Aorta (tissue), 5 donors: ENCODE measurements around the gene MTMR4. TPM values are rescaled to one million over a fixed set of nuclear protein-coding genes. Genes with fewer than 3 reads are reported as not detected.

Experiments used
- ATAC-seq: fragments of 200-7000 bp; cut with Tn5 transposase; one replicate; pipeline ENCODE4 v1.9.1; 2022; ENCODE audit warnings: moderate library complexity; ENCODE audit not compliant: low FRiP score
- DNase-seq, 2 donors: peaks; one replicate each; pipeline ENCODE4 v3.0.0-alpha.2; 2020
- H3K27ac ChIP-seq, 2 donors: one replicate each; pipeline ENCODE4 v1.5.1; 2013; ENCODE audit warnings: low read length in 2 of 2, mild to moderate bottlenecking in 2 of 2, moderate library complexity in 2 of 2, control low read depth in 1 of 2, inconsistent platforms in 1 of 2, low read depth in 1 of 2
- H3K27me3 ChIP-seq, 2 donors: one replicate each; pipeline ENCODE4 v1.6.1; 2013; ENCODE audit warnings: control low read depth in 1 of 2, low read length in 1 of 2, mild to moderate bottlenecking in 1 of 2, moderate library complexity in 1 of 2; ENCODE audit not compliant: insufficient read depth in 2 of 2, control insufficient read depth in 1 of 2
- H3K36me3 ChIP-seq, 2 donors: one replicate each; pipeline ENCODE4 v1.6.1; 2013; ENCODE audit warnings: control low read depth in 1 of 2, low read length in 1 of 2, mild to moderate bottlenecking in 1 of 2; ENCODE audit not compliant: insufficient read depth in 2 of 2, control insufficient read depth in 1 of 2
- H3K4me1 ChIP-seq, 2 donors: one replicate each; pipeline ENCODE4 v1.6.1; 2013; ENCODE audit warnings: low read length in 2 of 2, control low read depth in 1 of 2, mild to moderate bottlenecking in 1 of 2, moderate library complexity in 1 of 2; ENCODE audit not compliant: insufficient read depth in 2 of 2, control insufficient read depth in 1 of 2
- H3K4me3 ChIP-seq, 2 donors: one replicate each; pipeline ENCODE4 v1.5.1; 2013; ENCODE audit warnings: low read length in 2 of 2, control low read depth in 1 of 2, mild to moderate bottlenecking in 1 of 2
- H3K9me3 ChIP-seq: one replicate; pipeline ENCODE4 v1.6.1; 2013; ENCODE audit warnings: mild to moderate bottlenecking, low read length; ENCODE audit not compliant: control insufficient read depth
- WGBS, 2 donors: extraction: QIAGEN DNeasy Blood & Tissue Kit; methylation state at CpG; one replicate each; pipeline ENCODE4 v1.1.7; 2013; 5-methylcytosine and 5-hydroxymethylcytosine counted together
- intact Hi-C, 2 donors: fragments of 100-400 bp; cut with DNase I; formaldehyde crosslinking; loops; one replicate each; pipeline versions ENCODE4 v1.14.2 to v1.15.0; 2022
- polyA plus RNA-seq, 2 donors: library from polyadenylated mRNA; stranded (reverse); fragments of 200-250 nt; gene quantifications; one replicate each; pipeline ENCODE4 v1.2.3, GENCODE V29; 2013
- total RNA-seq, 2 donors: library from RNA; stranded (reverse); fragmentation: NEBNext Ultra II Directional; extraction: Animal tissue kit (Norgen Biotek cat#: 25700); gene quantifications; one replicate each; pipeline ENCODE4 v1.2.1, GENCODE V29; 2021
- donor health status: healthy with polysubstance abuse.
- donor health status: Bipolar disorder and iron deficiency.
- donor health status: DM: no; HTN: no; CAD: no.
- donor health status: DM: no; HTN: no; CAD: no.
- donor health status: DM: yes; HTN: yes; CAD: no.

Gene MTMR4
- total and polyA plus RNA-seq, 4 donors, result 14.0 to 38.8 (median 28.2) TPM

- DNase-seq (no peak), ATAC-seq (no peak)
- WGBS, 2 donors, result 91 to 93% methylated on average over 4 of the region's 4 CpGs
- Histone ChIP-seq H3K9me3 (no peaks in the 10 kb centered on the region), H3K27me3 (no peaks in the 10 kb centered on the region), H3K4me3 (no peak overlapping the region), H3K4me1 (no peaks in the 10 kb centered on the region), H3K27ac (no peak overlapping the region), H3K36me3 (no peaks in the 10 kb centered on the region)
- intact Hi-C loops, result no loop called here
Observed at GRCh38 chr17:58537266-58537665, 22.8 kb upstream of the MTMR4 start.

DNA sequence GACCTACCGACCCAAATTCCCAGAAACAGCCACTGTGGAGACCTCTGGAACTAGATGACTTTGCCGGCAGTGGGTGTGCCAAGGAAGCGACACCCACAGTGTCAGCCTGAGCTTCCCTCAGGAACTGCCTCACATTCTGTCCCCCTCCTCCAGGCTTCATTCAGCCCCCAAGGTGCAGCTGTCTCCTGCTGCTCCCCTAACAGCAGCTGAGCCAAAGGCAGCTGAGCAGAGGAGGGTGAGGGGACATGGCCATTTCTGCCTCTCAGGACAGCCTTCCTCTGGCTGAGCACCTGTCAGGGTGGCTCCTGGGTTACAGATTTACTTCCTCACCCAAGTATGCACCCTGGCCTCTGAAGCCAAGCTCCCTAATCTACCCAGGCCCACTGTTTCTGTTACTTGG, 22.1 kb upstream of the MTMR4 start:
- DNase-seq (no peak), ATAC-seq (no peak)
- Histone ChIP-seq H3K9me3 (no peaks in the 10 kb centered on the region), H3K4me1 (no peaks in the 10 kb centered on the region), H3K27me3 (no peaks in the 10 kb centered on the region), H3K36me3 (no peaks in the 10 kb centered on the region), H3K4me3 (no peak overlapping the region), H3K27ac (no peak overlapping the region)
- WGBS, 2 donors, result 85 to 86% methylated on average over 3 of the region's 3 CpGs
- intact Hi-C loops, result no loop called here

DNA sequence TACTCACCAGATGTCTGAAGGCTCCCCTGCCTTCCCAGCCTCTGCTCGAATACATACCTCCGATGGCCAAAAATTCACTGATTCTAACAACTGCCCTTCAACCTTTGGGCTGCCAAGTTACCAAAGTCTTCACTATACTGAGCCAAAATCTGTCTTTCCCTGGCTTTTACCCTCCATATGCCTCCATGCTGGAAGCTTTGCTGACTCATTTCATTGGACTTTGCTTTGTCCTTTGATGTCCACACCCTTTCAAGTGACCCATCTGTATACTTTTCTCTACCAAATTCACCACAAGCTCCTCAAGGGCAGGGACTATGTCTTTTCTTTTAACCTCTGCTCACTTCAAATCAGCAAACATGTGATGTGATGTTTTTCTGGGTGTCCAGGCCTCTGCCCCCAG, 21.0 kb upstream of the MTMR4 start:
- intact Hi-C loops, result no loop called here
- no peak for ATAC-seq
- Histone ChIP-seq H3K9me3 (no peaks in the 10 kb centered on the region), H3K27ac (no peak overlapping the region), H3K36me3 (no peaks in the 10 kb centered on the region), H3K4me1 (no peaks in the 10 kb centered on the region), H3K27me3 (no peaks in the 10 kb centered on the region), H3K4me3 (no peak overlapping the region)
- DNase-seq, result no peak
- WGBS, 2 donors, result 83 to 86% methylated on average over 2 of the region's 2 CpGs

- no peak overlapping the region for H3K27ac ChIP-seq
- H3K4me1 ChIP-seq, result no peaks in the 10 kb centered on the region
Observed at GRCh38 chr17:58534901-58535421, 20.5 kb upstream of the MTMR4 start.

GRCh38 chr17:58534331-58534730, 19.9 kb upstream of the MTMR4 start:
- 67 to 75% methylated on average over 3 of the region's 3 CpGs for WGBS, 2 donors

More at GRCh38 chr17:58534901-58535421, 20.5 kb upstream of the MTMR4 start:
- Histone ChIP-seq H3K9me3 (no peaks in the 10 kb centered on the region), H3K27me3 (no peaks in the 10 kb centered on the region), H3K36me3 (no peaks in the 10 kb centered on the region), H3K4me3 (no peak overlapping the region)
- intact Hi-C loops, result loop anchor here in 1 of 2 donors (5.0 kb wide), 1 partner anchor 97 kb away; no protein-coding TSS in a partner anchor
- no peak for DNase-seq
- 90 to 94% methylated on average over 4 of the region's 4 CpGs for WGBS, 2 donors
- ATAC-seq, result no peak

GRCh38 chr17:58533616-58534188, 19.3 kb upstream of the MTMR4 start:
- no peaks in the 10 kb centered on the region for H3K4me1 ChIP-seq

More at GRCh38 chr17:58534331-58534730, 19.9 kb upstream of the MTMR4 start:
- ATAC-seq (no peak), DNase-seq (no peak)
- no peak overlapping the region for H3K27ac ChIP-seq
- intact Hi-C loops, result loop anchor here in 1 of 2 donors (5.0 kb wide), 1 partner anchor 98 kb away; no protein-coding TSS in a partner anchor
- no peaks in the 10 kb centered on the region for H3K4me1 ChIP-seq
- no peaks in the 10 kb centered on the region for H3K9me3 ChIP-seq
- no peaks in the 10 kb centered on the region for H3K27me3 ChIP-seq
- no peak overlapping the region for H3K4me3 ChIP-seq
- no peaks in the 10 kb centered on the region for H3K36me3 ChIP-seq

GRCh38 chr17:58532555-58532951, 18.1 kb upstream of the MTMR4 start:
- Histone ChIP-seq H3K27me3 (no peaks in the 10 kb centered on the region), H3K36me3 (no peaks in the 10 kb centered on the region), H3K27ac (no peak overlapping the region), H3K4me1 (no peaks in the 10 kb centered on the region), H3K9me3 (no peaks in the 10 kb centered on the region), H3K4me3 (peak overlapping the region in 1 of 2 donors; percentile 78)
- DNase-seq, result no peak
- no peak for ATAC-seq
- WGBS, 2 donors, result 72 to 81% methylated on average over 3 of the region's 3 CpGs
- intact Hi-C loops, result loop anchor here in 1 of 2 donors (5.0 kb wide), 1 partner anchor 100 kb away; no protein-coding TSS in a partner anchor

More at GRCh38 chr17:58533616-58534188, 19.3 kb upstream of the MTMR4 start:
- no peaks in the 10 kb centered on the region for H3K27me3 ChIP-seq
- H3K9me3 ChIP-seq, result no peaks in the 10 kb centered on the region
- ATAC-seq, result no peak
- H3K4me3 ChIP-seq, result no peak overlapping the region
- WGBS, 2 donors, result 94 to 98% methylated on average over 5 of the region's 5 CpGs
- intact Hi-C loops, result loop anchor here in 1 of 2 donors (5.0 kb wide), 1 partner anchor 99 kb away; no protein-coding TSS in a partner anchor
- DNase-seq, result no peak
- no peak overlapping the region for H3K27ac ChIP-seq
- H3K36me3 ChIP-seq, result no peaks in the 10 kb centered on the region

DNA sequence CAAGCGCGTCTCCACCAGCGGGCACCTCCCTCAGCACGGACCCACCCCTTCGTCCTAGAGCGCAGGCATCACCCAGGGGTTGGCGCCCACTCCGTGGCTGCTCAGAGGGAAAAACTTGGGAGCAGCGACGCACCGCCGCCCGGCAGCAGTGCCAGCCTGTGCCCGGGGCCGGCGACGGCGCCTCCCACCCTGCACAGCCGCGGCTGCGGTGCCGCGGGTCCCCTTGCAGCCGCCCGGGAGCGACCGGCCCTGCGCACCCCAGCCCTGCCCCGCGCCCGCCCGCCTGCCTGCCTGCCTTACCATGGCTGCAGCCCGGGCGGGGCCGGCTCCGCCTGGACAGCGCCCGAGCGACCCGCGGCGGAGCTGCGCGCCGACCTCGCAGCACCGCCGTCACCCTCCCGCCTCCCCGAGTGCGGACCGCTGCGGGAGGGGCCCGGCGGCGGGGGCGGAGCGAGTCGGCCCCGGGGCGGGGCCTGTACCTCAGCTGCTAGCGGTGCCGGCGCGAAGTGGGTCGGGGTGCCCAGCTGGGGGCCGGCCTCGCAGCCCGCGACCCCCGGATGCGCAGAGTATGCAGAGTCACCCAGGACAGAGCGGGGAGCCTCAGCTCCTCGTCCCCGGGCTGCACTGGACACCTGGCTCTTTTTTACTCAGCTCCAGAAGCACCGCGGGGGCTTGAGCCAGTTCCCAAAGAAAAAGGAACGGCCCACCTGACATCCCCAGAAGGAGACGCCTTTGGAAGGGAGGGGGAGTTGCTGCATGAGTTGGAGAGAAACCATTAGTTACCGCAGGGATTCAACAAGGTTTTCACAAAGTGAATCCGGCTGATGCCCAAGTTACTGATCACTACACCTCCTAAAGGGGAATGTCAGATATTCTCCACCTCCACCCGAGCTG, 17.5 kb upstream of the MTMR4 start:
- 1 to 2% methylated on average over 61 to 82 of the region's 82 CpGs for whole genome bisulfite sequencing, 2 donors
- H3K4me1 ChIP-seq, result no peaks in the 10 kb centered on the region
- H3K27ac ChIP-seq, result peak overlapping the region in 1 of 2 donors; percentile 65
- H3K9me3 ChIP-seq, result no peaks in the 10 kb centered on the region
- no peaks in the 10 kb centered on the region for H3K36me3 ChIP-seq
- H3K27me3 ChIP-seq, result no peaks in the 10 kb centered on the region
- DNase-seq (peak; percentile 72 to 88), ATAC-seq (peak; percentile 84)
- intact Hi-C loops, result loop anchor here in 1 of 2 donors (5.0 kb wide), 1 partner anchor 100 kb away; no protein-coding TSS in a partner anchor
- H3K4me3 ChIP-seq, result peak overlapping the region; percentile 69 to 78
